ENCODE results near the gene NNMT.
A peak's percentile ranks its signal among the peaks of the same experiment; 100 is the strongest.

The NNMT gene

GRCh38 chr11:114315749-114316368 is 19.7 kb downstream of the NNMT start:
- Histone ChIP-seq H3K9me3 (ENCODE audit: control insufficient read depth, low read length) (no peaks in the 10 kb centered on the region), H3K79me2 (no peaks in the 10 kb centered on the region), H3K27ac (no peak overlapping the region), H3K27me3 (ENCODE audit: control insufficient read depth, insufficient read depth, low read length) (no peaks in the 10 kb centered on the region), H2AFZ (no peak overlapping the region), H3K9ac (no peak overlapping the region), H3K4me3 (ENCODE audit: low read depth, low read length) (no peak overlapping the region), H3K36me3 (ENCODE audit: control insufficient read depth, insufficient read depth, low read length) (no peaks in the 10 kb centered on the region), H3K4me2 (ENCODE audit: low read length) (no peak overlapping the region), H3K4me1 (no peaks in the 10 kb centered on the region)
- TF ChIP-seq, protein P1, sequence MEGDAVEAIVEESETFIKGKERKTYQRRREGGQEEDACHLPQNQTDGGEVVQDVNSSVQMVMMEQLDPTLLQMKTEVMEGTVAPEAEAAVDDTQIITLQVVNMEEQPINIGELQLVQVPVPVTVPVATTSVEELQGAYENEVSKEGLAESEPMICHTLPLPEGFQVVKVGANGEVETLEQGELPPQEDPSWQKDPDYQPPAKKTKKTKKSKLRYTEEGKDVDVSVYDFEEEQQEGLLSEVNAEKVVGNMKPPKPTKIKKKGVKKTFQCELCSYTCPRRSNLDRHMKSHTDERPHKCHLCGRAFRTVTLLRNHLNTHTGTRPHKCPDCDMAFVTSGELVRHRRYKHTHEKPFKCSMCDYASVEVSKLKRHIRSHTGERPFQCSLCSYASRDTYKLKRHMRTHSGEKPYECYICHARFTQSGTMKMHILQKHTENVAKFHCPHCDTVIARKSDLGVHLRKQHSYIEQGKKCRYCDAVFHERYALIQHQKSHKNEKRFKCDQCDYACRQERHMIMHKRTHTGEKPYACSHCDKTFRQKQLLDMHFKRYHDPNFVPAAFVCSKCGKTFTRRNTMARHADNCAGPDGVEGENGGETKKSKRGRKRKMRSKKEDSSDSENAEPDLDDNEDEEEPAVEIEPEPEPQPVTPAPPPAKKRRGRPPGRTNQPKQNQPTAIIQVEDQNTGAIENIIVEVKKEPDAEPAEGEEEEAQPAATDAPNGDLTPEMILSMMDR (IDR thresholded peaks at IDR 0.05), result no peak

- no peaks in the 10 kb centered on the region for H3K4me1 ChIP-seq
- TF ChIP-seq, protein P1 (IDR thresholded peaks at IDR 0.05), result no peak
- no peaks in the 10 kb centered on the region for H3K36me3 ChIP-seq (ENCODE audit: control insufficient read depth, insufficient read depth, low read length)
- no peak overlapping the region for H3K4me2 ChIP-seq (ENCODE audit: low read length)
- H3K9ac ChIP-seq, result no peak overlapping the region
- no peaks in the 10 kb centered on the region for H3K79me2 ChIP-seq
- no peak overlapping the region for H3K27ac ChIP-seq
- H3K4me3 ChIP-seq (ENCODE audit: low read depth, low read length), result no peak overlapping the region
- no peaks in the 10 kb centered on the region for H3K9me3 ChIP-seq (ENCODE audit: control insufficient read depth, low read length)
- H2AFZ ChIP-seq, result no peak overlapping the region
- no peaks in the 10 kb centered on the region for H3K27me3 ChIP-seq (ENCODE audit: control insufficient read depth, insufficient read depth, low read length)
Measured at GRCh38 chr11:114316980-114317786, 21.0 kb downstream of the NNMT start.

DNA sequence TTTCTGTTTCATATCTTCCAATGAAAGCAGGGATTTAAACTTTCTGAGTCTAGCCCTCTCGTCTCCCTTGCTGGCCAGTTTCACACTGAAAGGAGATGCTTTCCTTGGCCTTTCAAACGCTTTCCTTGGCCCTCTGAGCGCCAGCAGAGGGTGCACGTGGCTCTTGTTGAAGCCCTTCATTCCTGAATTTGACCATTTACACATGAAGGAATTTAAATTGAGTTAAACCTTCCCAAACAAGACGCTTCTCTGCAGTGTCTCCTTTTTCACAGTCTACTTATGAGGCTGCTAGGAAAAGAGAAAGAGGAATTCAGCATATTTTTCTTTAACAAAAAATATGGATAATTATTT is 21.6 kb downstream of the NNMT start:
- H3K9me3 ChIP-seq (ENCODE audit: control insufficient read depth, low read length), result no peaks in the 10 kb centered on the region
- no peak overlapping the region for H3K4me3 ChIP-seq (ENCODE audit: low read depth, low read length)
- H2AFZ ChIP-seq, result no peak overlapping the region
- no peaks in the 10 kb centered on the region for H3K36me3 ChIP-seq (ENCODE audit: control insufficient read depth, insufficient read depth, low read length)
- no peak overlapping the region for H3K9ac ChIP-seq
- peak overlapping the region; percentile 19 for H3K27ac ChIP-seq
- TF ChIP-seq, protein P1 (IDR thresholded peaks at IDR 0.05), result no peak
- no peaks in the 10 kb centered on the region for H3K4me1 ChIP-seq
- H3K4me2 ChIP-seq (ENCODE audit: low read length), result no peak overlapping the region
- H3K79me2 ChIP-seq, result no peaks in the 10 kb centered on the region
- no peaks in the 10 kb centered on the region for H3K27me3 ChIP-seq (ENCODE audit: control insufficient read depth, insufficient read depth, low read length)

- no peaks in the 10 kb centered on the region for H3K79me2 ChIP-seq
- no peak overlapping the region for H3K4me2 ChIP-seq (ENCODE audit: low read length)
- peak overlapping the region; percentile 11 for H3K27ac ChIP-seq
- TF ChIP-seq, protein P1 (IDR thresholded peaks at IDR 0.05), result no peak
- H3K4me3 ChIP-seq (ENCODE audit: low read depth, low read length), result no peak overlapping the region
- H2AFZ ChIP-seq, result no peak overlapping the region
- H3K9ac ChIP-seq, result no peak overlapping the region
- H3K9me3 ChIP-seq (ENCODE audit: control insufficient read depth, low read length), result no peaks in the 10 kb centered on the region
- no peaks in the 10 kb centered on the region for H3K27me3 ChIP-seq (ENCODE audit: control insufficient read depth, insufficient read depth, low read length)
- H3K36me3 ChIP-seq (ENCODE audit: control insufficient read depth, insufficient read depth, low read length), result no peaks in the 10 kb centered on the region
- H3K4me1 ChIP-seq, result no peaks in the 10 kb centered on the region
Measured at GRCh38 chr11:114318361-114318760, 22.2 kb downstream of the NNMT start.
